Stomach smooth muscle (tissue), 2 donors: ENCODE measurements around the gene FBXW8.

ENCODE experiments used
- H3K27ac ChIP-seq: one replicate; pipeline ENCODE4 v1.7.0; 2013; ENCODE audit warnings: mild to moderate bottlenecking, low read length, inconsistent platforms
- H3K27me3 ChIP-seq, 2 donors: one replicate each; pipeline ENCODE4 v1.7.0; 2013; ENCODE audit warnings: low read length in 2 of 2; ENCODE audit not compliant: insufficient read depth in 2 of 2, control insufficient read depth in 1 of 2
- H3K36me3 ChIP-seq, 2 donors: one replicate each; pipeline ENCODE4 v1.7.0; 2013; ENCODE audit warnings: low read length in 2 of 2; ENCODE audit not compliant: control insufficient read depth in 2 of 2, insufficient read depth in 2 of 2
- H3K4me1 ChIP-seq: one replicate; pipeline ENCODE4 v1.7.0; 2013; ENCODE audit warnings: low read length; ENCODE audit not compliant: control insufficient read depth, insufficient read depth
- H3K4me3 ChIP-seq, 2 donors: one replicate each; pipeline ENCODE4 v1.7.0; 2013; ENCODE audit warnings: low read length in 2 of 2
- H3K9ac ChIP-seq, 2 donors: one replicate each; pipeline ENCODE4 v1.7.0; 2013; ENCODE audit warnings: low read length in 2 of 2, mild to moderate bottlenecking in 1 of 2
- H3K9me3 ChIP-seq, 2 donors: one replicate each; pipeline ENCODE4 v1.7.0; 2013; ENCODE audit warnings: low read length in 2 of 2; ENCODE audit not compliant: control insufficient read depth in 2 of 2
- donor health status: healthy.
- donor health status: Pancreatic carcinoma.

FBXW8 gene

DNA sequence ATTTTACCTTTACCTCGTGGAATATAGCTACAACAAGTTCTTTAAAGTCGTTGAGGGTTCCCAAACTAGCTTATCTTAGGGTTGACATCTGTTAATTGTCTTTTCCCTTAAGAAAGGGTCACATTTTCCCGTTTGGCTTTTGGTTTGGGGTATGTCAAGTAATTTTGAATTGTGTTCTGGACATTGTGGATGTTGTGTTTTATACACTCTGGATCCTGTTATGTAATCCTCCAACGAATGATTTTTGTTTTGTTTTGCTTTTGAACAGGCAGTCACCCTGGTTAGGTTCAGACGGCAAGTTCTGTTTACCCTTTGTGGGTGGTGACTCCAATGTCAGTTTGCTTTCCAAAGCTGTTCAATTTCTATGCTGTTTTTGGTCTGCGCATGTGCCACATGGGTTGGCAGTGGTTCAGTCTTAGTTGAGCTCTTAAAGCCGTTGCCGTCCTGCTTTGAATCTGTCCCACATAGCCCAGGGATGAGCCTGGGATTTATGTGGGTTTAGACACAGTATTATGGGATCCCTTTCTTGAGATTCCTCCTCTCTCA lies 103.7 kb downstream of the FBXW8 start:
- Histone ChIP-seq H3K4me1 (peaks cover 2% of the 10 kb centered on the region), H3K27ac (no peak overlapping the region), H3K9ac (no peak overlapping the region), H3K36me3 (peaks cover 24 to 33% of the 10 kb centered on the region in 2 donors), H3K4me3 (no peak overlapping the region), H3K27me3 (no peaks in the 10 kb centered on the region), H3K9me3 (peaks cover 0 to 5% of the 10 kb centered on the region in 2 donors)

DNA sequence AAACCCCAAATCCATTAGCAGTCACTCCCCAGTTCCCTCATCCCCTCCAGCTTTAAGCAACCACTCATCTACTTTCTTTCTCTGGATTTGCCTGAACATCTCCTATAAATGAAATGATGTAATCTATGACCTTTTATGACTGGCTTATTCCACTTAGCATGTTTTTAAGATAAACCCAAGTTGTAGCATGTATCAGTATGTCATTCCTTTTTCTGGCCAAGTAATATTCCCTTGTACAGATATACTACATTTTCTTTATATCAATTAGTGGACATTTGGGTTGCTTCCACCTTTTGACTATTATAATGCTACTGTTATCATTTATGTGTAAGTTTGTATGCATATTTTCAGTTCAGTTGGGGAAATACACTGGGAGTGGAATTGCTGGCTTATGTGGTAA lies 105.1 kb downstream of the FBXW8 start:
- no peak overlapping the region for H3K4me3 ChIP-seq
- H3K9ac ChIP-seq, result no peak overlapping the region
- H3K27ac ChIP-seq, result no peak overlapping the region
- peaks cover 19 to 24% of the 10 kb centered on the region in 2 donors for H3K36me3 ChIP-seq
- H3K27me3 ChIP-seq, result no peaks in the 10 kb centered on the region
- H3K4me1 ChIP-seq, result peaks cover 2% of the 10 kb centered on the region
- peaks cover 0 to 5% of the 10 kb centered on the region in 2 donors for H3K9me3 ChIP-seq

DNA sequence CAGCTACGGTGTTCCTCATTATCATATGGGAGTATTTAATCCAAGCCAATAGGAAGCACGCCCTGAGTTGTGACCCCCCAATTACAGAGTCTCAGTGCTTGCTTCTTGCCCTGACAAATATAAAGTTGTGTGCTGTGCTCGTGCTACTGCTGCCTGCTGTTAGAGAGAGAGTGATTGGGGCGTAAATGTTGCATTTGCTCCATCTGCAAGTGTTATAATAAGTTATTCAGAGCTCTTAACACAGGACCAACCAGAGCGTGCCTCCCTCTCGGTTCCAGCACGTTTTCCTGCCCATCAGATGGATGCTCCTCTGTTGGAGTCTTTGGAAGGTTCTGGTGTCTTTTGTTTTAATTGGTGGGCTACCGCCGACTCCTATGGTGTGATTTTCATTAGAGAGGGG lies 107.1 kb downstream of the FBXW8 start:
- Histone ChIP-seq H3K27me3 (no peaks in the 10 kb centered on the region), H3K4me3 (no peak overlapping the region), H3K27ac (no peak overlapping the region), H3K9ac (no peak overlapping the region), H3K36me3 (peaks cover 19 to 21% of the 10 kb centered on the region in 2 donors), H3K4me1 (no peaks in the 10 kb centered on the region), H3K9me3 (peaks cover 0 to 5% of the 10 kb centered on the region in 2 donors)

DNA sequence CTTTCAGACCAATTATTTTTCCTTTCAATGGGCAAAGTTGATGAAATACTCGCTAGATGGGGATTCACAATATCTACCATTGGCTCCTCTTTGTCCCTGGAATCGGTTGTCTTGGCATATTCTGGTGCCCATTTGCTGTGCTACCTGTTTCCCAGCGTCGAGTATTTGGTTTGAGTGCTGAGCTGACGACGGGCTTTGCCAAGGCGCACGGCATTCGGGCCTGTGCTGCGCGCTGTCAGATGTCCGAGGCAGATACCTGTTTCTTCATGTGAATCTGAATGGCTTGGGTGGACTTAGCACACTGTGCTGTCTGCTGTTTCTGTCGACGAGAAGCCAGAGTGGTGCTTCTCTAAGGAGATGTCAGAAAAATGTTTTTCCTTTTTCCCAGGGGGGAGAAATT lies 107.5 kb downstream of the FBXW8 start:
- no peak overlapping the region for H3K27ac ChIP-seq
- H3K27me3 ChIP-seq, result no peaks in the 10 kb centered on the region
- no peak overlapping the region for H3K4me3 ChIP-seq
- H3K36me3 ChIP-seq, result peaks cover 21 to 22% of the 10 kb centered on the region in 2 donors
- peaks cover 0 to 5% of the 10 kb centered on the region in 2 donors for H3K9me3 ChIP-seq
- no peak overlapping the region for H3K9ac ChIP-seq
- no peaks in the 10 kb centered on the region for H3K4me1 ChIP-seq

DNA sequence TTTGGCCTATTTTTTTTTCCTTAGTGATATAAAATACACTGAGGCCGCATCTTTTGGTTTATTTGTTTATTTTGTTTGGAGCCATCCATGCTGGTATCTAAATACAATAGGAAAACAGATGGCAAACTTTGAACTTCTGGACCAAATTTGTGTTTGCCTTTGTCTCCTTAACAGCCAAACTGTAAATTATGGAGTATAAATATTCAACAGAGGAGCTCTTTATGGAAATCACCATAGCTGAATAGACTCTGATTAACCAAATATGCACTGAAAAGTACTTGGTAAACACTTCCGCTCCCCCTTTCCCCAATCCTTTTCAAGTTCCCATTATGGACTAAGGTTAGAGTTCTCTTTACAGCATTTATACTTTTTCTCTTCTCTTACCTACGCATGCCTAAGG lies 107.9 kb downstream of the FBXW8 start:
- no peak overlapping the region for H3K27ac ChIP-seq
- H3K4me1 ChIP-seq, result no peaks in the 10 kb centered on the region
- H3K27me3 ChIP-seq, result no peaks in the 10 kb centered on the region
- H3K36me3 ChIP-seq, result peaks cover 22 to 23% of the 10 kb centered on the region in 2 donors
- no peak overlapping the region for H3K9ac ChIP-seq
- no peak overlapping the region for H3K4me3 ChIP-seq
- peaks cover 0 to 5% of the 10 kb centered on the region in 2 donors for H3K9me3 ChIP-seq

DNA sequence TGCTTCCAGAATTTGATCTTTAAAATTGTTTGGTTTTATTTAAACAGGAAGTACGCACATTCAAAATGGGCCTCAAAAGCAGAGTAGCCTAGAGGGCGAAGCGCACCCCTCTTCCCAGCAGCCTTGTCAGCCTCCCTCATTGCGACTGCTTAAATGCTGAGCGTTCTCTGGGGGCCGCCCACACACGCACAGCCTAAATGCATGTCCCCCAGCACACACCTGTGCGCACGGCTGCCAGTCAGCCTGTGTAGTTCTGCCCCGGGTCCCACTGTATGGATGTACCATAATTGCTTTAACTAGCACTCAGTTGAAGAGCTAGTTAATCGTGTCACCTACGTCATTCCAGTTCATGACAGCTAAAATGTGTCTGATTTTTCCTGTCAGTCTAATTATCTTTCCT lies 109.1 kb downstream of the FBXW8 start:
- H3K4me1 ChIP-seq, result no peaks in the 10 kb centered on the region
- H3K27me3 ChIP-seq, result no peaks in the 10 kb centered on the region
- H3K9me3 ChIP-seq, result no peaks in the 10 kb centered on the region
- peaks cover 26 to 28% of the 10 kb centered on the region in 2 donors for H3K36me3 ChIP-seq
- no peak overlapping the region for H3K4me3 ChIP-seq
- H3K27ac ChIP-seq, result no peak overlapping the region
- H3K9ac ChIP-seq, result no peak overlapping the region

DNA sequence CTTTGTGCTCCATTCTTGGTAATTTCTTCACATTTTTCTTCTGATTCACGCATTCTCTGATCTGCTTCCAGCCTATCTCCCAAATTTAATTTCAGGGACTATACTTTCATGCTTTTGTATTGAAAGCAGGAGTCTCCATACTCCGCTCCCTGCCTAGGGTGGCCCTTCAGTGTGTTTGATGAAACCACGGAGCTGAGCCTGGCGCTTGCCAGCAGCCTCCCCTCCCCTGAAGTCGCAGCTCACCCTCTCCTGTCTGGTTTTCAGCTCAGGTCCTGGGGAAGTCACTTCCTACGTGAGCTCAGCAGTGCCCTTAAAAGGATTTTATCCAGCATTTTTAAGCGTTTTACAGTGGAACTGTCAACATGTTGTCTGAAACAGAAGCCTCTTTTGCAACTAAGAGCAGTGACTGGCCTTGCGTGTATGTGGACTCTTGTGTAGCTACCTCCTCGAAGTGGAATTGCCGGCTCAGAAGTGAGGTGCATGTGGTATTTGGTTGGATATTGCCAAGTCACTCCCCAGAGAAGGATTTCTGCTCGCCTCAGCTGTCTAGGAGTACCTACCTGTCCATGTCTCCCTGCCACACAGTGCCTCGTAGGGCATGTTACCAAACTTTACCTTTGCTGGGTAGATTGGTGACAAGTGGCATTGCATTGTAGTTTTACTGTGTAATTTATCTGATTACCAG lies 109.9 kb downstream of the FBXW8 start:
- Histone ChIP-seq H3K9ac (no peak overlapping the region), H3K4me1 (peaks cover 1% of the 10 kb centered on the region), H3K4me3 (no peak overlapping the region), H3K27me3 (no peaks in the 10 kb centered on the region), H3K36me3 (peaks cover 21 to 23% of the 10 kb centered on the region in 2 donors), H3K27ac (no peak overlapping the region), H3K9me3 (no peaks in the 10 kb centered on the region)

DNA sequence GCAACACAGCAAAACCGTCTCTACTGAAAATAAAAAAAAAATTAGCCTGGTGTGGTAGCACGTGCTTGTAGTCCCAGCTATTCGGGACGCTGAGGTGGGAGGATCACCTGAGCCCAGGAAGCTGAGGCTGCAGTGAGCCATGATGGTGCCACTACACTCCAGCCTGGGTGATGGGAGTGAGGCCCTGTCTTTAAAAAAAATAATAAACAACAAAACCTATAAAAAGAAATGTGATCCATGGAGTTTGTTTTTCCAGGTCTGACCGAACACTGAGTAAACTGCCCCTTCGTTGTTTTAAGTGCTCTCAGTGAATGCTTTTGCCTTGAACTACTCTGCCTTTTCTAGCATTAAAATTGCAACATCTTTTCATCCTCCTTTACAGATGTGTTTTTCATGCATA lies 111.7 kb downstream of the FBXW8 start:
- no peak overlapping the region for H3K9ac ChIP-seq
- no peaks in the 10 kb centered on the region for H3K27me3 ChIP-seq
- no peak overlapping the region for H3K27ac ChIP-seq
- H3K4me3 ChIP-seq, result no peak overlapping the region
- H3K4me1 ChIP-seq, result peaks cover 5% of the 10 kb centered on the region
- no peaks in the 10 kb centered on the region for H3K9me3 ChIP-seq
- peaks cover 20 to 28% of the 10 kb centered on the region in 2 donors for H3K36me3 ChIP-seq

DNA sequence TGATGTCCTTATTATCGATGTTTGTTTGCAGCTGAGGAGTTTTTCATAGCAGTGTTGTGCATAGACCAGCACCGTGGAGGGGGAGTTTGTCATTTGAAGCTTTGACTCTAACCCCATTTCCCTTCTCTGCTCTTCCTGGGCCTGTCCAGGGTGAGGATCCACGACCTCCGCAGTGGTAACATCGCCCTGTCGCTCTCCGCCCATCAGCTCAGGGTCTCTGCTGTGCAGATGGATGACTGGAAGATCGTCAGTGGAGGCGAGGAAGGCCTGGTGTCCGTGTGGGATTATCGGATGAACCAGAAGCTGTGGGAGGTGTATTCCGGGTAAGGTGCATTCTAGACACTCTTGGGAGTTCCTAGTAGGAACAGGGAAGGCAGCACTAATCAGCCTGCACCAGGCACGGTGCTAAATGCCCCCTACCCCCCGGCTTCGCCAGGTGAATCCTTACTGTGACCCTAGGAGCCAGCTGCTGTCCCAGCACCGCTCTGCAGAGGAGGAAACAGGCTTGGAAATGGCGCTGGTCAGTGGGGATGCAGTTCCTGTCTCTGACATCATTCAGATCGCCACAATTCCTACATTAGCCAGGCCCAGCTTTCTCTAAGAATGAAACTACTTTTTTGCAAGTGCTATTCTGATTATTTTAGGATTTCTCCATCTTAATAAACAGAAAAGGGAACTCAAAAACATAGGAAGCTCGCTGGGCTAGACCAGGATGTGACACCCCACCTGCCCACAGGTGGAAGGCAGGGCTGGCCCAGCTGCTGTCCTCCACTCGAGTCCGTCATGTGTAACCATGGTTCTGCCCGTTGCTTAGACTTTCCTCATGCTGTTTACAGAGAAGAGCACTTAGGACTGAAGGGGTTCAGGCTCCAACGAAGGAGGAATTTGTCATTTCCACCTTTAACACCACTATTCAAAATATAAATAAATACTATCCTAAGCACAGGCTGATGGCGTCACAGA lies 113.5 kb downstream of the FBXW8 start:
- peaks cover 5% of the 10 kb centered on the region for H3K4me1 ChIP-seq
- no peaks in the 10 kb centered on the region for H3K9me3 ChIP-seq
- no peaks in the 10 kb centered on the region for H3K27me3 ChIP-seq
- peaks cover 23 to 39% of the 10 kb centered on the region in 2 donors for H3K36me3 ChIP-seq
- no peak overlapping the region for H3K4me3 ChIP-seq
- no peak overlapping the region for H3K9ac ChIP-seq
- no peak overlapping the region for H3K27ac ChIP-seq

DNA sequence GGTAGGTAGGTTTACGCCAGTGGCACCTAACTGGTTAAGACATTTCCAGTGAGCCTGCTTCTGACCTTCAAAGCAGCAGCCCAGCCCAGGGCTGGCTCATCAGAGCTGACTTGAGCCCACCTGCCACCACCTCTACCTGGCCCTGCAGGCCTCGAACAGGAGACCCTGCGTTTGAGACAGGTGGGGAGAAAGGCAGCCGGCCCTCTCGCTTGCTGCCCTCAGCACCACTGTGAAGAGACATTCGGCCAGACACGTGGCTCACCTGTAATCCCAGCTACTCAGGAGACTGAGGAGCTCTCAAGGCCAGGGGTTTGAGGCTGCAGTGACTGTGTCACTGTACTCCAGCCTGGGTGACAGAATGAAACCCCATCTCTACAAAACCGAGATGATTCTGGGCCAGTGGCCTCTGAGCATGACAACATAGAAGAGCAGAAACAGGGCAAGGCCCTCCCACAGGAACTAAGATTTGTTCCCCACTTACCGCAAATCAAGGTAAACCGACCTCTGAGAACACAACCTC lies 114.3 kb downstream of the FBXW8 start:
- H3K36me3 ChIP-seq, result peaks cover 23 to 42% of the 10 kb centered on the region in 2 donors
- H3K4me1 ChIP-seq, result peaks cover 5% of the 10 kb centered on the region
- no peak overlapping the region for H3K27ac ChIP-seq
- no peak overlapping the region for H3K4me3 ChIP-seq
- no peaks in the 10 kb centered on the region for H3K9me3 ChIP-seq
- no peak overlapping the region for H3K9ac ChIP-seq
- H3K27me3 ChIP-seq, result no peaks in the 10 kb centered on the region
